GM12874 (cell line): Measurements from ENCODE around the gene CFAP410.

Experiments
- TF ChIP-seq, protein P1 (sequence below): IDR thresholded peaks from 2 replicates; pipeline ENCODE4 v1.5.1; 2011; ENCODE audit warnings: low read depth, mild to moderate bottlenecking, control low read depth, low read length, moderate library complexity; ENCODE audit not compliant: insufficient read depth

Gene CFAP410

DNA sequence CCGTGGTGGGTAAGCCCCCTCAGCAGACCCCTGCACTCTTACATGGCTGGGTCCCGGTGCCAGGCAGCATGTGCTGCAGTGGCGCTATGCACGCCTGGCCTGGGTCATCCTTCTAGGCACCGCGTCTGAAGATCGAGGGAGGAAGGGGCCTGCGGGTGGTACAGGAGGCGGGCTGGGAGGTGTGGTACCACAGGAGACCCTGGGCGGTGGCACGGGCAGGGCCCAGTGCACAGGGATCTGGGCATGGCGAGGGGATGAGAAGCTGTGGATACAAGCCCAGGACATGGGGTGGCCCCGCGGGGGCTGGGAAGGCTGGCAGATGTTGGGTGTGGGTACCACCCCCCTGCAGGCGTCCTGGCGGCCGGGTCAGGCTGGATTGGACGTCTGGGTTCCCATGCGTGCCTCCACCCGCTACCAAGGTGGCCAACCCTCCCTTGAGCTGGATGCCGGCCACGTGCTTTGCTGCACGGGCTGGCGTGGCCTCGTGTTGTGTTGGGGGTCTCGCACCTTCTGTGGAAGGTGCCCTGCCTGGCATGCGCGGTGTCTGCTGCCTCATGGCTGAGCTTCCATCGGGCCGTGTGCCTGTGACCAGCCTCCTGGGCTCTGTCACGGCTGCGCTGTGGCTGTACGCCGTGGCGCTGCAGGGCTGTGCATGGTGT, 19.7 kb downstream of the CFAP410 start:
- TF ChIP-seq, protein P1, sequence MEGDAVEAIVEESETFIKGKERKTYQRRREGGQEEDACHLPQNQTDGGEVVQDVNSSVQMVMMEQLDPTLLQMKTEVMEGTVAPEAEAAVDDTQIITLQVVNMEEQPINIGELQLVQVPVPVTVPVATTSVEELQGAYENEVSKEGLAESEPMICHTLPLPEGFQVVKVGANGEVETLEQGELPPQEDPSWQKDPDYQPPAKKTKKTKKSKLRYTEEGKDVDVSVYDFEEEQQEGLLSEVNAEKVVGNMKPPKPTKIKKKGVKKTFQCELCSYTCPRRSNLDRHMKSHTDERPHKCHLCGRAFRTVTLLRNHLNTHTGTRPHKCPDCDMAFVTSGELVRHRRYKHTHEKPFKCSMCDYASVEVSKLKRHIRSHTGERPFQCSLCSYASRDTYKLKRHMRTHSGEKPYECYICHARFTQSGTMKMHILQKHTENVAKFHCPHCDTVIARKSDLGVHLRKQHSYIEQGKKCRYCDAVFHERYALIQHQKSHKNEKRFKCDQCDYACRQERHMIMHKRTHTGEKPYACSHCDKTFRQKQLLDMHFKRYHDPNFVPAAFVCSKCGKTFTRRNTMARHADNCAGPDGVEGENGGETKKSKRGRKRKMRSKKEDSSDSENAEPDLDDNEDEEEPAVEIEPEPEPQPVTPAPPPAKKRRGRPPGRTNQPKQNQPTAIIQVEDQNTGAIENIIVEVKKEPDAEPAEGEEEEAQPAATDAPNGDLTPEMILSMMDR, result no peak

DNA sequence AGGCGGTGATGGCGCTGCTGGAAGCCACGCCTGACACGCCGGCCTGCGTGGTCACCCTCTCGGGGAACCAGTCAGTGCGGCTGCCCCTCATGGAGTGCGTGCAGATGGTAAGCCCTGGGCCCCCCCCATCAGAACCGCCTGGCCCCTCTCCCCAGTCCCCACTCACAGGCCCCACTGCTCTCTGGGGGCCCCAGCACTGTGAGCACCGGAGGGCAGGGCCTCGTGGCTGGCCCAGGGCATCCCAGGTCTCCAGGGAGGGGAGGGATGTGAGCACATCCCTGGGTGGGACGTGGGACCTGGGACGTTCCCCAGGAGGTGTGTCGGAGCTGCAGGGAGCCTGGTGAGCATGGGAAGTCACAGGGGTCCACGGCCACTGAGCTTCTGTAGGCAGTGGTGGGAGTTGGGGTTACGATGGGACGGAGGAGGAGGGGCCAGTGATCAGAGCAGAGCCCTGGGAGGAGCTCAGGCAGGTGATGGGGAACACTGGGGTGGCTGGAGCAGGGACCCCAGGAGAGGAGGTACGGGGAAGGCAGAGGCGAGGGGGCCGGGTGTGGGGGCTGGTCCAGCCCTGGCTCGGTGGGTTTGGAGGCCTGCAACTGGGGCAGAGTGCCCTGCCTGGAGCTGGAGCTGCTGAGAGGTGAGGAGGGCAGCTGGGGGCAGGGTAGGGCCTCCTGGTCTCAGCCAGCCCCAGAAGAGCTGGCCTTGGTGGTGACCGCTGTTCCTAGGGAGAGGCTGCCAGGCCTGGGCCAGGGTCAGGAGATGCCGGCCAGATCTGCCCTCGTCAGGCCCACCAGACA, 20.5 kb downstream of the CFAP410 start:
- TF ChIP-seq, protein P1, result no peak

DNA sequence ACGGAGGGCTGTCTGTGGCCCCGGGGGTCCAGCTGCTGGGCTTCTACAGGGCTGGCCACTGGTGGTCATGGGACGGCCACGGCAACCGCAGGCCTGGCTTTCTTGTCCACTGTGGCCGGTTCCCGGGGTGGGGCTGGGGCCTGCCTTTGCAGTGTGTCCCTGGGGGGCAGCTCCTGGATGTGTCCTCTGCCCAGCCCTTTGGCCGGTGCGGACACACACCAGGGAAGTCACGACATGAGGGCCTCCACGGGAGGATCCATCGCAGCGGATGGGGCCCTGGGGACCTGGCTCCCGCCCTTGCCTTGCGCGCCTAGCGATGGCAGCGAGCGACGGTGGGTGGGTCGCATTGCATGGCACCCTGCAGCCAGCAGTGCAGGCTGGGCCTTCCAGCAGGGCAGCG, 21.3 kb downstream of the CFAP410 start:
- TF ChIP-seq, protein P1, result no peak

DNA sequence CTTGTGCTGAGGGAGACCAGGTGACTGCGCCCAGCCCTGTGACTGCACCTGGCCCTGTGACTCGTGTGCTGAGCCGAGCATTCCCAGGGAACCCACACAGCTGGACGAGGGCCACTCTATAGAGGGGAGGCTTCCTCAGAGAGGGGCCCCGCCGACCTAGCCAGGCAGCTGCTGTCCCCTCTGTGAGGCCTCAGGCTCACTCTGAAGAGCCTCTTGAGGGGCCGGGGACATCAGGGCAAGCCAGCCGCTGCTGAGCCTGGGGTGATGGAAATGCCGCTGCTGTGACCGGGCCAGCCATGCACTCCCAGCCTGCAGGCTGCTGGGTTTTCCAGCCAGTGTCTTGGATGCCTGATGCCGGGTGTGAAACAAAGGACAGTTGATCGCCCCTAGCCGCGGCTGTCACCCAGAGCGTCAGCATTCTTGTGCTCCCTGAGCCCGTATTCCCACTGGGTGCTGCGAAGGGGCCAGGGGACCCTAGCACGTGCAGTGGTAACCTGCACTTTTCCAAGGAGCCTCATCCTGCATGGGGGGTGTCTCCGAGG, 21.9 kb downstream of the CFAP410 start:
- TF ChIP-seq, protein P1, result no peak

DNA sequence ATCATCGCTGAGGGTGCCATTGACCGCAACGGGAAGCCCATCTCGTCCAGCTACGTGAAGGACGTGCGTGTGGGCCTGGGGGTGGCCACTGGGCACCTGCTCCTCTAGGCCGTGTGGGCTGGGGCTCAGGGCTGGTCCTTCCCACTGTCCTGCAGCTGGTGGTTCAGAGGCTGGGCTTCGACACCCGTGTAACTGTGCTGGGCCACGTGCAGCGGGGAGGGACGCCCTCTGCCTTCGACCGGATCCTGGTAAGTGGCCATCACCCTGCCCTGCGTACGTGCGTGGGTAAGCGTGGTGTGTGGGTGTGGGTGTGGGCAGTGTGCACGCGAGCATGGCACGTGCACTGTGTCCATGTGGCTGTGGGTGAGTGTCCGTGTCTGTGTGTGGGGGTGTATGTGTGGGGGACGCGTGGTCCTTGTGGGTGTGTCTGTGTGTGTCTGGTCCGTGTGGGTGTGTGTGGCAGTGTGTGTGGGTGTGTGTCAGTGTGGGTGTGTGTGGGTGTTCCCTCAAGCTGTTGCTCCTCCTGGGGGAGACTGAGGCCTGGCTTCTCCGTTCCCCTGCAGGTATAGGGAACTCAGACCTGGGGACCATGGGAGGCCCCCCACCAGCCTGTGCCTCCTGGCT, 22.8 kb downstream of the CFAP410 start:
- TF ChIP-seq, protein P1, result no peak

DNA sequence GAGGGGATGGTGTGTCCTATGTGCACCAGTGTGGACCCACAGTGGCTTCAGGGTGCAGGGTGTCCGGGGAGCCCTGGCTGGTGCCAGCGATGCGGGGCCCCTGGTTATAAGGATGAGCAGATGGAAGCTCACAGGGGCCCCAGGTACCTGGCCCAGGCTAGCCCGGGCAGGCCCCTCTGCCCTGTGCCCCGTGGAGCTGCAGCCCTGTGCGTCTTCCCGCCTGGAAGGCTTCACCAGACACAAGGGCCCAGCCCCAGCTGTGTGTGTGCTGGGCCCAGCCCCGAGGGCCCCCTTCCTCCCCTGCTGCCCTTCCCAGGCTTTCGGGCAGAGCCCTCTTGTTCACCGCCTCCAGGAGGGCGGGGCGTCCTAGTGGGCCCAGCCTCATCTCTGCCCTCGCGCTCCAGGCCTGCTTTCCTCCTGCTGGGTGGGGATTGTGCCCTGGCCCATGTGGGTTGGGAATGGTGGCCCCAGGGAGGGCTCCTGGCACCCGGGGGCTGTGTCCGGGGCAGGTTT, 23.4 kb downstream of the CFAP410 start:
- TF ChIP-seq, protein P1, result no peak

DNA sequence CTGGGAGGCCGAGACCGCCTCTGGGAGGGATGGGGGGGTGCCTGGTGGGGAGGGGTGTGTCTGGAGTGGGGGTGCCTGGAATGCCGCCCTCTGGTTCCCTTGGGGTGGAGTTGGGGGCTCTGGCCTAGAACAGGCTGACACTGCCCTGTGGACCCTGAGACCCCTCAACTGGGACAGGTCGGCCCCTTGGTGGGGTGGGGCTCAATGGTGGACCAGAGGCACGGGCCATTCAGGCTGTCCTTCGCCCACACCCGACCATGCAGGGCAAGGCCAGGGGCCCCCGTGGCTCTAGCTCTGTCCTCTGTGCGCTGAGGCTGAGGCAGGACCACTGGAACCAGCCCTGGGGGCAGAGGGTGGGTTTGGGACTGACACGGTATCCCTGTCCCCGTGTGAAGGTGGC, 24.6 kb downstream of the CFAP410 start:
- TF ChIP-seq, protein P1, result no peak
